ENCODE measurements around the gene PGD.
"Not testable (repeated sequence)": the region's sequence is repeated elsewhere in the genome, so short reads cannot be mapped to it uniquely, and the experiment has no call there.

PGD gene

DNA sequence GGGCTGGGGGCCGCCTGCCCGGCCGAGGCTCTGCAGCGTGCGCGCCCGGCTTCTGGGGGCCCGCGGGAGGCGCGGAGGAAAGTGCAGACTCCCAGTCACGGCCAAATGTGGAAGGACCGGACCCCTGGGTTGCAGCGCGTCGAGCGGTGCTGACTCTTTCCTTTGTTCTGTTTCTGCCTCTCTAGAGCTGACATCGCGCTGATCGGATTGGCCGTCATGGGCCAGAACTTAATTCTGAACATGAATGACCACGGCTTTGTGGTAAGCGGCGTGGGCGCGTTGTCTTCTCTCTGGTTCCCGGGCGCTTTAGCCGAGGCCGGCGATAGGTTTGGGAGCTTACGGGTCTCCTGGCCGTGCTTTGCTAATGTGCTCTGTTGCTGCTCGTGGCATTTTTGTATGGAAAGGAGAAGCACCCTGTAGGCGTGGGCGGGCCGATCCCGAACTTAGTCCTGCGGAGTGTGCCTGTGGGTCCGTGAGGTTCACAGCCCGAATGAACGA is 629 bp downstream of the PGD start:
- no peak for DNase-seq (ENCODE audit: low read depth in 2 of 2)

DNA sequence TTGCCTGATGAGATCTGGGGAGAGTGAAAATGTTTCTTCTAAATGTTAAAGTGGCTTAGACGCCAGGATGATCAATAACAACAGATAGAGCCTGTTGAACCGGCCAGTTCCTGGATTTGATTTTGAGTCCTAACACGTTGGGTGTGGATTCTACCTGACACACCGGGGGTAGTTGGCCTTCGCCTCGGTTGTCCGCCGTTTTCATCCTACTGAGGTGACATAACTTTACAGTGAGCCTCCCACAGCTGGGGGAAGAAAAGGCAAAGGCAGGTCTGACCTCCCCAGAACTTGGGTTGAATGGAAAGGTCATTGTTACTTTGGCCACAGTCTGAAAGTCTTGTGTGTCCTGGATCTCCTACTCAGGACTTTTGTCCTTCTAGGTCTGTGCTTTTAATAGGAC is 1.1 kb downstream of the PGD start:
- DNase-seq (ENCODE audit: low read depth in 2 of 2) = no peak

DNA sequence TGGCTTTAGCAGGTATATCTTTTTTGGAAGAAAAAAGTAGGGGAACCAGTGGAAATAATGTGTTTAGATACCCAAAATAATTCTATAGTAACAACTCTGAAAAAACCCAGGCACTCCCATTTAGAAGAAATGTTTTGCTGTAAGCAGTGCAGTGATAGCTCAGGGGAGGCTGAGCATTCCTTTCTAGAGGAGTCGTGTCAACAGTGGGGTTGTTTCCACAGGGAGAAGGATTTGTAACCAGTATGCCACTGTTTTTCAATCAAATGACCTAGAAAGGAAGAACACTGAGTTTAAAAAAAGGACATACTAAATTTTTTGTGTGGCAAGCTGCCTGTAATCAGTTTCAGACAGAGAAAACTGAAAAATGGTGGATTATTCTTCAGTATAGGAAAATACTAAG is 2.4 kb downstream of the PGD start:
- DNase-seq (ENCODE audit: low read depth in 2 of 2) = no peak

DNA sequence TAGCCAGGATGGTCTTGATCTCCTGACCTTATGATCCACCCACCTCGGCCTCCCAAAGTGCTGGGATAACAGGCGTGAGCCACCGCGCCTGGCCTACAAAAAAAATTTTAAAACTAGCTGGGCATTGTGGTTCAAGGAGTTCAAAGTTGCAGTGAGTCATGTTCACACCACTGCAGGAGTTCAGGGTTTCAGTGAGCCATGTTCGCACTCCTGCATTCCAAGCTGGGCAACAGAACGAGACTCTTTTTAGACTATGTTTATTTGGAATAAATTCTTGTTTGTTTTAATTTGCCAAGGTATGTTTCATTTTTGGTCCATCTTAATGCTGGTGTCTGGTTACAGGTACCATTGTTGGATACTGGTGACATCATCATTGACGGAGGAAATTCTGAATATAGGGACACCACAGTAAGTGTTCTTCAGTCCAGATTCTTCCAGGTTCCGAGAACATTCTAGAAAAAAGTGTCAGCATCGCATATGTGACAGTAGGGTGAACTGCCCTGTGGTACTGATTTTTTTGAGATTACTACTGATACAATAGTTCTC is 3.9 kb downstream of the PGD start:
- no peak for DNase-seq (ENCODE audit: low read depth in 2 of 2)

DNA sequence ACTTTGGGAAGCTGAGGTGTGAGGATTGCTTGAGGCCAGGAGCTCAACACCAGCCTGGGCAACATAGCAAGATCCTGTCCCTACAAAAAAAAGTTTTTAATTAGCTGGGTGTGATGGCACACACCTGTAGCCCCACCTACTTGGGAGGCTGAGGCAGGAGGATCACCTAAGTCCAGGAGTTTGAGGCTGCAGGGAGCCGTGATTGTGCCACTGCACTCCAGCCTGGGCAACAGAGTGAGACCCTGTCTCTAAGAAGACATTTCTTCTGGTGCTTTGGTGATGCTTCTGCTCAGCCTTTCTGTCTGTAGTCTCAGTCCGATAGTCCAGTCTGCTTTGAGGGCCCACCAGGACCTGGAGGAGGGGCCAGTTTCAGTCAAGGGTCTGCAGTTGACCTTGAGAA is 8.3 kb downstream of the PGD start:
- no peak for DNase-seq (ENCODE audit: low read depth in 2 of 2)

DNA sequence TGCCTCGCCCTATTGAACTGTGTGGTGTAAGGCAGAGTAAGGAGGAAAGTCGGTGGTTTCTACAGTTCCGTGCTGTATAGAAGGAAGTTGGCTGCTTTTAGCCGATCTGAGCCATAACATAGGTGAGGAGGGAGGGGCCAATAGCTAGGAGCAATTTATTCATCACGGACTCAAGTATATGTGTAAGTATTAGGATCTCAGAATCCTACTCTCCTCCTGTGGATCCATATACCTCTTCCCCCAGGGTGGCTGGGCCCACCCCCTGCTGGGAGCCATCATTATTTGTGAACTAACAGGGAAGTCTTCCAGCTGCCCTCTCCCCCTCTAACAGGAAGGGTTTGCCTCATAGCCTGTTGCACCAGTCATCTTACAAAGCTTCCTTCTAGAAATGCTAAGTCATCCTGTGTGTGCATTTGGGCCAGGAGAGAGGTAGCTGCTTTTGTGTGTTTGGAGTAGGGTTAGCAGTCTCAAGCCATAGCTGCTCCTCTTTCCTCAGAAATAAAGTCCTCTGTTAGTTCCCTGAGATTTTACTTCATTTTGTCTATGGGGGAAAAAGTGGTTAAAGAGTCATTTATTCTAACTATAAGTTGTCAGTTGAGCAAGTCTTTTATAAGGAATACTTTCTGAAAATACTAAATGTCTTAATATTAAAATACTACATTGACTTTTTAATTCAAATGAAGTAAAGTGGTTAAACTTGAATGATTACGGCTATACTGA is 16.5 kb downstream of the PGD start:
- DNase-seq (ENCODE audit: low read depth in 2 of 2) = no peak

DNA sequence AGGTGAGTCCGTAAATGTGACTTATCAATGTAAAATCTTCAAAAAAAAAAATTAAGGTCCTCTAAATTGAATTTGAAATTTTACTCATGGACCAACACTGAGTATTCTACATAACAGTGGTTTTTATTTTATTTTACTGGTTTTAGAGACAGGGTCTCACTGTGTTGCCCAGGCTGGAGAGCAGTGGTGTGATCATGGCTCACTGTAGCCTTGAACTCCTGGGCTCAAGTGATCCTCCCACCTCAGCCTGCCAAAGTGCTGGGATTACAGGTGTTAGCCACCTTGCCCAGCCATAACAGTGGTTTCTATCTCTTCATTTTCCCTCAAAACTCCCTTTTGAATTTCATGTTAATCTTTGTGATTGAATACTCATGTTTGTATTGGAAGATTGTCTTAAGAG is 17.1 kb downstream of the PGD start:
- DNase-seq (ENCODE audit: low read depth in 2 of 2) = not testable (repeated sequence)

DNA sequence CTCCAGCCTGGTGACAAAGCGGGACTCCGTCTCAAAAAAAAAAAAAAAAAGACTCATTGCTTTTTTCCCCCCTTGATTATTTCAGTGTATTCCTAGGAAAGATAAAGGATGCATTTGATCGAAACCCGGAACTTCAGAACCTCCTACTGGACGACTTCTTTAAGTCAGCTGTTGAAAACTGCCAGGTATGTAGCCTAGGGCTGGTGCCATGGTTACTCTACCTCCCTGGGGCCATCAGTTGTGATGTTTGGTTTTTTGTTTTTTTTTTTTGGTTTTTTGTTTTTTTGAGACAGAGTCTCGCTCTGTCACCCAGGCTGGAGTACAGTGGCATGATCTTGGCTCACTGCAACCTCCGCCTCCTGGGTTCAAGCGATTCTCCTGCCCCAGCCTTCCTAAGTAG is 19.9 kb downstream of the PGD start:
- DNase-seq (ENCODE audit: low read depth in 2 of 2) = not testable (repeated sequence)

DNA sequence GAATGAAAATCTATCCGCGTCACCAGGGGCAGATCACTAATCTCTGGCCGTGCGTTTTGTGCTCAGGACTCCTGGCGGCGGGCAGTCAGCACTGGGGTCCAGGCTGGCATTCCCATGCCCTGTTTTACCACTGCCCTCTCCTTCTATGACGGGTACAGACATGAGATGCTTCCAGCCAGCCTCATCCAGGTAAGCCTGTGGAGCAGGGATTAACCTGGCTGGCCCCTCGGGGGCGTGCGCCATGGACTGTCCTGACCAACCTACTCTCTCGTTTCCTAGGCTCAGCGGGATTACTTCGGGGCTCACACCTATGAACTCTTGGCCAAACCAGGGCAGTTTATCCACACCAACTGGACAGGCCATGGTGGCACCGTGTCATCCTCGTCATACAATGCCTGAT is 20.5 kb downstream of the PGD start:
- DNase-seq (ENCODE audit: low read depth in 2 of 2) = no peak

DNA sequence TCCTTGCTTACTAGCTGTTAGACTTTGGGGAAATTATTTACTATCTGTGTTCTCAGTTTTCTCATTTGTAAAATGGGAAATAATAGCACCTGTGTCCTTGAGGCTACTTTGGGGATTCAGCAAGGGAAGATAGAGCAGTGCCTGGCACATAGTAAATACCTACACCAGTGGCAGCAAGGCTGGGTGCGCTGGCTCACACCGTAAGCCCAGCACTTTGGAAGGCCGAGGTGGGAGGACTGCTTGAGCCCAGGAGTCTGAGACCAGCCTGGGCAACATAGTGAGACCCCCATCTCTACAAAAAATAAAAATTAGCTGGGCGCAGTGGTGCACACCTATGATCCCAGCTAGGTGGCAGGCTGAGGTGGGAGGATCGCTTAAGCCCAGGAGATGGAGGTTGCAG is 22.8 kb downstream of the PGD start:
- DNase-seq (ENCODE audit: low read depth in 2 of 2) = no peak

DNA sequence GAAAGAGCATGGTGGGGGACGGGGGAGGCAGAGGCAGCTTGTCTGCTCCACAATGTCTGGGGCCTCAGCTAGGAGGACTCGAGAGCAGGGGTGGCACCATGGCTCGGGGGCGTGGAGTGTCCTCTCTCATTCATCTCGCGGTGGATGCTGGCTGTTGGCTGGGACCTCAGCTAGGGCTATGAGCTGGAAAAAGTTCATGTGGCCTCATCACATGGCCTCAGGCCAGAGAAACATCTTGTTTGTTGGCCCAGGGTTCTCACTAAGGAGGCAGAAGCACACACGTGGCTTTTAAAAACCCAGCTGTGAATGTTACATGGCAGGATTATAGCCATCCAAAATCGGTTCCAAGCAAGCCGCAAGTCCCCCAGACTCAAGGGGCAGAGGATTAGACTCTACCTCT is 25.2 kb downstream of the PGD start:
- DNase-seq (ENCODE audit: low read depth in 2 of 2) = no peak

DNA sequence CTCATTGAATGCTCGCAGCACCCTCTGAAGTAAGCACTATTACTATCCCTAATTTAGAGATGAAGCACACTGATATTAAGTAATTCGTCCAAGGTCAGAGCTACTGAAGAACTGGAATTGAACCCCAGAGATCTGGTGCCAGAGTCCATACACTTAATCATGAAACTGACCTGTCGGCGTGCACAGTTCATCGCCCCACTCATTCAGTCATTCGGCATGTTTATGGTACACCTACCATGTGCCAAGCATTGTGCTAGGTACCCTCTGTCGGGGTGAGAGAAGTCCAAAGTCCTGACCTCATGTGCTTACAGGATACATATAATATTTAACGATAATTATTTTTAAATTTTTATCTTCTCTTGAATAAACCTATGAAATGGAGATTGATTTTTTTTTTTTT is 25.8 kb downstream of the PGD start:
- no peak for DNase-seq (ENCODE audit: low read depth in 2 of 2)

DNA sequence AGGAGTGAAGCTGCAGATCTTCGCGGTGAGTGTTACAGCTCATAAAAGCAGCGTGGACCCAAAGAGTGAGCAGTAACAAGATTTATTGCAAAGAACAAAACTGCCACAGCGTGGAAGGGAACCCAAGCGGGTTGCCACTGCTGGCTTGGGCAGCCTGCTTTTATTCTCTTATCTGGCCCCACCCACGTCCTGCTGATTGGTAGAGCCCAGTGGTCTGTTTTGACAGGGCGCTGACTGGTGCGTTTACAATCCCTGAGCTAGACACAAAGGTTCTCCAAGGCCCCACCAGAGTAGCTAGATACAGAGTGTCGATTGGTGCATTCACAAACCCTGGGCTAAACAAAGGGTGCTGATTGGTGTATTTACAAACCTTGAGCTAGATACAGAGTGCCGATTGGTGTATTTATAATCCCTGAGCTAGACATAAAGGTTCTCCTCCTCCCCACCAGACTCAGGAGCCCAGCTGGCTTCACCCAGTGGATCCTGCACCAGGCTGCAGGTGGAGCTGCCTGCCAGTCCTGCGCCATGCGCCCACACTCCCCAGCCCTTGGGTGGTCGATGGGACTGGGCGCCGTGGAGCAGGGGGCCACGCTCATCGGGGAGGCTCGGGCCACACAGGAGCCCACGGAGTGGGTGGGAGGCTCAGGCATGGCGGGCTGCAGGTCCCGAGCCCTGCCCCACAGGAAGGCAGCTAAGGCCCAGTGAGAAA is 27.1 kb downstream of the PGD start:
- not testable (repeated sequence) for DNase-seq (ENCODE audit: low read depth in 2 of 2)

DNA sequence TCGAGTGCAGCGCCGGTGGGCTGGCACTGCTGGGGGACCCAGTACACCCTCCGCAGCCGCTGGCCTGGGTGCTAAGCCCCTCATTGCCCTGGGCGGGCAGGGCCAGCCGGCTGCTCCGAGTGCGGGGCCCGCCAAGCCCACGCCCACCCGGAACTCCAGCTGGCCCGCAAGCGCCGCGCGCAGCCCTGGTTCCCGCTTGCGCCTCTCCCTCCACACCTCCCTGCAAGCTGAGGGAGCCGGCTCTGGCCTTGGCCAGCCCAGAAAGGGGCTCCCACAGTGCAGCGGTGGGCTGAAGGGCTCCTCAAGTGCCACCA is 27.6 kb downstream of the PGD start:
- not testable (repeated sequence) for DNase-seq (ENCODE audit: low read depth in 2 of 2)

DNA sequence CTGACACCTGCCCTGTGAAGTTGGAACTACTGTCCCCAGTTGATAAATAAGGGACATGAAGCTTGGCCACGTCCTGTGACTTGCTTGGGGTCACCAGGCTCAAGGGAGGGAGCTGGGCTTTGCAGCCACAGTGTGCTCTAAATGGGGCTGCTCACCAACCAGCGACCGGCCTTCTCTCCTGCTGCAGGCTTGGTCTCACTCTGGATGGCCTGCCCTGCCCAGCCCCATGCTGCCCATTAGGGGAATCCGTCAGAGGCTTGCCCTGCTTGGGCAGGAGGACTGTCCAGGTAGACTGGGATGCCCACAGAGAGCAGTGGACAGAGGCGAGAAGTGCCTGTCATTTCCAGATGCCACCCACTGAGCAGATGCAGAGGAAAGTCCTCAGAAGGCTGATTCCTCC is 30.1 kb downstream of the PGD start:
- no peak for DNase-seq (ENCODE audit: low read depth in 2 of 2)

DNA sequence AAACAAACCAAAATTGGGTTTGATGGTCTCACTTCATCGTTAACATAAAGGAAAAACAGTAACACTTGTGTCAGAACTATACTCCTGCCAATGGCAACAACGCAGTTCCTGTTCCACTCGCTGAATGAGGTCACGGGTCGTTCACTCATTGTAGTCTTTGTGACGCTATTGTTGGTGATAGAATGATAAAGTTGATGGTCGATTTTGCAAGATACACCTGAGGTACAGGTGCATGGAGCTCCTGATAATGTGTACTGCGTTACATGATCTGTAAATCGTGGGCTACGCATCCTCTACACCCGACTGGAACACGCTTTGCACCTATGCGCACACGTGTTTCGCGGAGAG is 31.0 kb downstream of the PGD start:
- DNase-seq (ENCODE audit: low read depth in 2 of 2) = no peak

DNA sequence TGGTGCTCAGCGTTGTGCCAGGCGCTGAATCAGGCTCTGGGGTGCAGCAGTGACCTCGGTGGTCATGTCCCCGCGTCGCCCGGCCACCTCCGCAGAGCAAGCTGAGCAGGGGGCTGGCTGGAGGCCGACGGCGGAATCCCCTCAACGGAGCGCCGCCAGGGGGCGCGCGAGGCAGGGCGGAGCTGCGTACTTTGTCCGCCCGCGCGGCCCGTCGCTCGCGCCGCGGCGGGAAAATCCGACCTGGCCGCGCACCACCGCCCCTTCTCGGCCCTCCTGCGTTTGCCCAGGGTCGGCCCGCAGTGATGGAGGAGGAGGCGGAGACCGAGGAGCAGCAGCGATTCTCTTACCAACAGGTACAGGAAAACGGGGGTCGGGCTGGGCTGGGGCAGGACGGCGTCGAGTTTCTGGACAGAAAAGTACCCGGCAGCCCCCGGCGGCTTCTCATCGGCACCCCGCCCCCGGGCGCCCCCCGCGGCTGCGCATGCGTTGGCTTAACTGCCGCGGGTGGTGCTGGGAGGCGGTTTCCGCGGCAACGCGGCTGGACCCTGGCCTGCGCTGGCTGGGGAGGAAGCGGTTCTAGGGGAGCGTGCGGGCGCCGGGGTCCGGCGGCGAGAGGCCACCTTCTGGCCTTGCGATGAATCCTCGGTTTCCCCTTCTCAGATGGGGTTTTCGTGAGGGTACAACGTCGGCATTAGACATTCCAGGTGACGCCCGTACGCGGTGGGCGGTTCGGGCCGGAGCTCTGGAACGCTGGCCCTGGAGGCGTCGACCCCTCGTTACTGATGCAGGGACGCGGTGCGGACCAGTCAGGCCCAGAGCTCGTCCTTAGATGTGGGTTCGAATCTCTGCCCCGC is 31.6 kb downstream of the PGD start, which contains the start of gene CENPS:
CENPS (plus strand) TSS at position 218 of the 854 bp plus-strand sequence; CDS start at position 303, 85 bp downstream.
- DNase-seq (ENCODE audit: low read depth in 2 of 2) = peak; percentile 89 to 94

DNA sequence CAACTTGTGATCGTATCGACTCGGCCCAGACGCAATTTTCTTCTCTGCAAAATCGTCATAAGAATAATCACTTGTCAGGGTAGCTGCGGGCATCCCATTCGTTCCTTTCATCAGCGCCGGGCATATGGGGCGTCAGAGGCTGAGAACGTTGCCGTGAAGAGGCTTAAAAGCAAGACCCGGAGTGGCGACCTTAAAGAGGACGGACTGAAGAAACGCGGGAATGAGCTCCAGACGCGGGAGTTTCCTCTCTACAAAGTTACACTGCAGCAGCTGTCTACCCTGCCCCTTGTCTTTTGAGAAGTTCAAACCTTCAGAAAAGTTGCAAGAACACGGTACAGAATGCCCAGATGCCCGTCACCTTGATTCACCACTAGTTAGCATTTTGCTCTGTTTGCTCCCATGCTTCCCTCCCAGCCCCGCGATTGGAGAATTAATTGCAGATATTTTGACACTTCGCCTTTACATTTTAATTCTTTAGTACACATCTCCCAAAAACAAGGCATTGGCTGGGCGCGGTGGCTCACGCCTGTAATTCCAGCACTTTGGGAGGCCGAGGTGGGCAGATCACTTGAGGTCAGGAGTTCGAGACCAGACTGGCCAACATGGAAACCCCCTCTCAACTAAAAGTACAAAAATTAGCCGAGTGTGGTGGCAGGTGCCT is 32.3 kb downstream of the PGD start:
- no peak for DNase-seq (ENCODE audit: low read depth in 2 of 2)

DNA sequence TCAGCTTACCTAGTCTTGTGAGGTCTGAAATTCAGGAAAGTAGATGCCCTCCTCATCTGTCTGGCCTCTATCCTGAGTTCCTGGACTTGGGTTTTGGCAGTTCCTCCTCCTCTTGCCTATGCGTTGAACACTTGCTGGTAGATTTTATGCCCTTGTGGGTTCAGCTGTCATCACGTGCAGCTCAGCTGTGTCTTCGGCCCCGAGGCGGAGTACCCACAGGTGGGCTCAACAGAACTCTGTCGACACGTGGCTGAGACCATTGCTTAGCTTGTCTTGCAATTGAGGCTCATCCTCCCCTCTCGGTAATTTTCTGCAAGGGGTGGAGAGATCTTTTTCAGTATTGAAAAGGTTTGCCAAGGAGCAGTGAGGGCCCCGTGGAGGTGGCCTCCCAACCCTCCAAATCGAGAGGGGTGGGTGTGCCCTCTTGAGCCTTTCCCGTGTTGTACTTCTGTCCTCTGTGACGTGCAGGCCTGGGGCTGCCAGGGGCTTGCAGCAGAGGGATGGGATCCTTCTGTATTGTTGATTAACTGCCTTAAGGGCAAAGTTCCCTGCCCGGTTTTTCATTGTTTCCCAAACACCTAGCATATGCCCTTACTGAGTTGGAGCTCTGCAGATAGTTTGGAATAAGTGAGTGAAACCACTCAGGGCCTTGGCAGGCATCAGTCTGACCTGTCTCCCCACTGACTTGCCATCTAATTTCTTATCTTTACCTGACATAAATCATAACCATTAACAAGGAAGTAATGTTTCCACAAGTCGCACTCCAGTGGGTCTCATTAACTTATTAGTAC is 34.2 kb downstream of the PGD start:
- no peak for DNase-seq (ENCODE audit: low read depth in 2 of 2)

DNA sequence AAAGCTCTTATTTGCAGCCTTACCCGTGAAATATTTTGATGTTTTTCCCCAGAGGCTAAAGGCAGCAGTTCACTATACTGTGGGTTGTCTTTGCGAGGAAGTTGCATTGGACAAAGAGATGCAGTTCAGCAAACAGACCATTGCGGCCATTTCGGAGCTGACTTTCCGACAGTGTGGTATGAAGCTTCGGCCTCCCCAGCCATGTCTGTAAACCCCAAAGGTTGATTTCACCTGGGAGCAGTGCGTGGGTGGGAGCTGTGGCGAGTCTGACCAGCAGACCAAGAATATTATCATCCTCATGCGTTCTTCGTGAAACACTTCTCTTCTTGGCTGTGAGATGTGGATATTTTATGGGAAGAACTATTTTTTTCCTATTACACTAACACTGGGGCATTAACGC is 34.9 kb downstream of the PGD start:
- DNase-seq (ENCODE audit: low read depth in 2 of 2) = no peak

DNA sequence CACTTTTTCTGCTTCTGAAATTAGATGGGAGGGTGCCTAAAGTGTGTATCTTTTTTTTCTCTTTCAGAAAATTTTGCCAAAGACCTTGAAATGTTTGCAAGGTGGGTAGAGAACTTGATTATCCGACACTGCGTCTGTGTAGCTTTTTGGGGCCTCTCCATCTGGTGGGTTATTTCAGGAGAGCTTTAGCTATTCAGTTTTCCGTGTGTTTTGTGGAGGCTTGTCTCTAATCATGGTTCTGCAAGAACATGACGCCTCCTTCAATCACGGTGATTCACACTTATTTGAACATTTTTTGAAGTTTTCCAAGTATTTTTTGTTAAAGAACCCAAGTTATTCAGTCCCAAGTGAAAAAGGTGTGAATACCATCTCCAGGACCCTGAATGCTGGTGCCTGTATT is 35.7 kb downstream of the PGD start:
- DNase-seq (ENCODE audit: low read depth in 2 of 2) = no peak

All from stimulated activated CD8-positive, alpha-beta memory T cell treated with anti-CD3 and anti-CD28 coated beads, Interleukin-15, amount 100 ng/mL, for 48 hours (primary cell).